Activated CD4-positive, alpha-beta T cell treated with anti-CD3 and anti-CD28 coated beads, Interleukin-2, Interleukin-6, amounts not matched to agents 100 ng/mL and 50 ng/mL, durations not matched to agents 16 hours and 8 hours (primary cell): ENCODE measurements around the gene TSPAN17.
"Not testable (repeated sequence)": the region's sequence is repeated elsewhere in the genome, so short reads cannot be mapped to it uniquely, and the experiment has no call there.

Source experiments
- DNase-seq: peaks from one replicate; pipeline ENCODE4 v3.0.0-alpha.2; 2020

TSPAN17 gene

GRCh38 chr5:176687247-176687646 is 40.0 kb downstream of the TSPAN17 start:
- DNase-seq, result no peak

GRCh38 chr5:176687881-176688280 is 40.6 kb downstream of the TSPAN17 start:
- no peak for DNase-seq

GRCh38 chr5:176690911-176691310 is 43.6 kb downstream of the TSPAN17 start:
- no peak for DNase-seq

- DNase-seq, result no peak
Measured at GRCh38 chr5:176691524-176691923, 44.2 kb downstream of the TSPAN17 start.

- DNase-seq, result no peak
Measured at GRCh38 chr5:176692326-176692725, 45.0 kb downstream of the TSPAN17 start.

GRCh38 chr5:176692839-176693476 is 45.7 kb downstream of the TSPAN17 start:
- DNase-seq, result no peak

GRCh38 chr5:176693477-176693851 is 46.2 kb downstream of the TSPAN17 start:
- DNase-seq, result no peak

GRCh38 chr5:176694146-176694545 is 46.9 kb downstream of the TSPAN17 start:
- DNase-seq, result no peak

GRCh38 chr5:176694631-176695030 is 47.3 kb downstream of the TSPAN17 start:
- no peak for DNase-seq

- no peak for DNase-seq
Measured at GRCh38 chr5:176695073-176695472, 47.8 kb downstream of the TSPAN17 start.

GRCh38 chr5:176697267-176697933 is 50.1 kb downstream of the TSPAN17 start:
- DNase-seq, result no peak

GRCh38 chr5:176697934-176698538 is 50.8 kb downstream of the TSPAN17 start:
- DNase-seq, result no peak

GRCh38 chr5:176699446-176699845 is 52.2 kb downstream of the TSPAN17 start:
- not testable (repeated sequence) for DNase-seq

- DNase-seq, result peak; percentile 12
Measured at GRCh38 chr5:176700239-176700847, 53.1 kb downstream of the TSPAN17 start.

GRCh38 chr5:176702671-176703641 is 55.7 kb downstream of the TSPAN17 start:
- DNase-seq, result no peak

- no peak for DNase-seq
Measured at GRCh38 chr5:176703857-176704256, 56.6 kb downstream of the TSPAN17 start.

- no peak for DNase-seq
Measured at GRCh38 chr5:176704355-176704754, 57.1 kb downstream of the TSPAN17 start.

GRCh38 chr5:176704817-176705216 is 57.5 kb downstream of the TSPAN17 start:
- DNase-seq, result no peak
